ENCODE data around the gene LAMB4. TPM values are rescaled to one million over a fixed set of nuclear protein-coding genes. Genes with fewer than 3 reads are reported as not detected.

Gene LAMB4
- total and polyA plus RNA-seq, 7 experiments from 2014 or later: 0.17 TPM; not detected in 6

GRCh38 chr7:108127461-108127860, 2.7 kb downstream of the LAMB4 start:
- intact Hi-C loops (cut with micrococcal nuclease): no loop called here
- no peaks in the 10 kb centered on the region for H3K9me3 ChIP-seq (ENCODE audit: control insufficient read depth in 2 of 3, low read length in 3 of 3)

GRCh38 chr7:108124820-108125219, 5.3 kb downstream of the LAMB4 start:
- CTCF ChIA-PET: no interaction called here
- no peak for DNase-seq
- Histone ChIP-seq H3K27me3 (ENCODE audit: control insufficient read depth in 2 of 2, insufficient read depth in 2 of 2, low read length in 2 of 2) (no peaks in the 10 kb centered on the region), H3K4me3 (ENCODE audit: low read length) (no peak overlapping the region), H3K36me3 (ENCODE audit: control insufficient read depth in 2 of 3, insufficient read depth in 3 of 3, low read length in 3 of 3) (no peaks in the 10 kb centered on the region), H3K27ac (ENCODE audit: low read depth, low read length) (no peak overlapping the region), H3K9me3 (ENCODE audit: control insufficient read depth in 2 of 3, low read length in 3 of 3) (no peaks in the 10 kb centered on the region), H3K4me1 (ENCODE audit: control insufficient read depth in 2 of 2, insufficient read depth in 2 of 2, low read length in 2 of 2) (no peaks in the 10 kb centered on the region)
- Mint-ChIP-seq H3K36me3 (no peaks in the 10 kb centered on the region), H3K9me3 (no peaks in the 10 kb centered on the region), H3K27ac (no peak overlapping the region), H3K4me1 (no peaks in the 10 kb centered on the region), H3K4me3 (no peak overlapping the region), H3K27me3 (peaks cover 0 to 8% (median 0%) of the 10 kb centered on the region in 5 donors)
- POLR2A ChIA-PET: no interaction called here
- intact Hi-C loops (cut with micrococcal nuclease): no loop called here
- no peak for ATAC-seq

More at GRCh38 chr7:108127461-108127860, 2.7 kb downstream of the LAMB4 start:
- Mint-ChIP-seq H3K27me3 (peaks cover 0 to 23% (median 0%) of the 10 kb centered on the region in 5 donors), H3K9me3 (no peaks in the 10 kb centered on the region), H3K27ac (no peak overlapping the region), H3K4me3 (no peak overlapping the region), H3K4me1 (no peaks in the 10 kb centered on the region), H3K36me3 (no peaks in the 10 kb centered on the region)
- no peak overlapping the region for H3K4me3 ChIP-seq (ENCODE audit: low read length)
- no peak for ATAC-seq
- no peaks in the 10 kb centered on the region for H3K27me3 ChIP-seq (ENCODE audit: control insufficient read depth in 2 of 2, insufficient read depth in 2 of 2, low read length in 2 of 2)
- no peaks in the 10 kb centered on the region for H3K36me3 ChIP-seq (ENCODE audit: control insufficient read depth in 2 of 3, insufficient read depth in 3 of 3, low read length in 3 of 3)
- no peaks in the 10 kb centered on the region for H3K4me1 ChIP-seq (ENCODE audit: control insufficient read depth in 2 of 2, insufficient read depth in 2 of 2, low read length in 2 of 2)
- ChIA-PET CTCF (no interaction called here), POLR2A (no interaction called here)
- H3K27ac ChIP-seq (ENCODE audit: low read depth, low read length): no peak overlapping the region
- DNase-seq: no peak

GRCh38 chr7:108122181-108122580, 8.0 kb downstream of the LAMB4 start:
- CTCF ChIA-PET: no interaction called here
- DNase-seq: no peak
- peaks cover 0 to 7% (median 0%) of the 10 kb centered on the region in 5 donors for H3K27me3 Mint-ChIP-seq
- POLR2A ChIA-PET: no interaction called here
- no peaks in the 10 kb centered on the region for H3K4me1 Mint-ChIP-seq
- no peak for ATAC-seq
- intact Hi-C loops (cut with micrococcal nuclease): no loop called here
- Histone ChIP-seq H3K4me3 (ENCODE audit: low read length) (no peak overlapping the region), H3K27ac (ENCODE audit: low read depth, low read length) (no peak overlapping the region), H3K9me3 (ENCODE audit: control insufficient read depth in 2 of 3, low read length in 3 of 3) (no peaks in the 10 kb centered on the region), H3K4me1 (ENCODE audit: control insufficient read depth in 2 of 2, insufficient read depth in 2 of 2, low read length in 2 of 2) (no peaks in the 10 kb centered on the region), H3K27me3 (ENCODE audit: control insufficient read depth in 2 of 2, insufficient read depth in 2 of 2, low read length in 2 of 2) (no peaks in the 10 kb centered on the region), H3K36me3 (ENCODE audit: control insufficient read depth in 2 of 3, insufficient read depth in 3 of 3, low read length in 3 of 3) (no peaks in the 10 kb centered on the region)
- H3K9me3 Mint-ChIP-seq: no peaks in the 10 kb centered on the region
- no peaks in the 10 kb centered on the region for H3K36me3 Mint-ChIP-seq
- H3K4me3 Mint-ChIP-seq: no peak overlapping the region
- peak overlapping the region in 1 of 9 donors; percentile 12 for H3K27ac Mint-ChIP-seq

GRCh38 chr7:108120933-108121332, 9.2 kb downstream of the LAMB4 start:
- H3K27ac ChIP-seq (ENCODE audit: low read depth, low read length): no peak overlapping the region
- H3K4me3 ChIP-seq (ENCODE audit: low read length): no peak overlapping the region
- ATAC-seq (no peak), DNase-seq (no peak)
- no peaks in the 10 kb centered on the region for H3K27me3 ChIP-seq (ENCODE audit: control insufficient read depth in 2 of 2, insufficient read depth in 2 of 2, low read length in 2 of 2)
- no peak overlapping the region for H3K27ac Mint-ChIP-seq
- H3K36me3 ChIP-seq (ENCODE audit: control insufficient read depth in 2 of 3, insufficient read depth in 3 of 3, low read length in 3 of 3): no peaks in the 10 kb centered on the region
- H3K36me3 Mint-ChIP-seq: no peaks in the 10 kb centered on the region
- no peaks in the 10 kb centered on the region for H3K9me3 Mint-ChIP-seq
- ChIA-PET CTCF (no interaction called here), POLR2A (no interaction called here)
- no peak overlapping the region for H3K4me3 Mint-ChIP-seq
- H3K9me3 ChIP-seq (ENCODE audit: control insufficient read depth in 2 of 3, low read length in 3 of 3): no peaks in the 10 kb centered on the region
- intact Hi-C loops (cut with micrococcal nuclease): no loop called here
- H3K27me3 Mint-ChIP-seq: peaks cover 0 to 8% (median 0%) of the 10 kb centered on the region in 5 donors
- H3K4me1 ChIP-seq (ENCODE audit: control insufficient read depth in 2 of 2, insufficient read depth in 2 of 2, low read length in 2 of 2): no peaks in the 10 kb centered on the region
- no peaks in the 10 kb centered on the region for H3K4me1 Mint-ChIP-seq

- ChIA-PET POLR2A (no interaction called here), CTCF (no interaction called here)
- Mint-ChIP-seq H3K9me3 (no peaks in the 10 kb centered on the region), H3K4me1 (no peaks in the 10 kb centered on the region), H3K27me3 (peaks cover 0 to 8% (median 0%) of the 10 kb centered on the region in 5 donors), H3K4me3 (no peak overlapping the region), H3K27ac (no peak overlapping the region), H3K36me3 (no peaks in the 10 kb centered on the region)
- no peaks in the 10 kb centered on the region for H3K9me3 ChIP-seq (ENCODE audit: control insufficient read depth in 2 of 3, low read length in 3 of 3)
- no peaks in the 10 kb centered on the region for H3K27me3 ChIP-seq (ENCODE audit: control insufficient read depth in 2 of 2, insufficient read depth in 2 of 2, low read length in 2 of 2)
- ATAC-seq: no peak
- H3K27ac ChIP-seq (ENCODE audit: low read depth, low read length): no peak overlapping the region
- no peaks in the 10 kb centered on the region for H3K36me3 ChIP-seq (ENCODE audit: control insufficient read depth in 2 of 3, insufficient read depth in 3 of 3, low read length in 3 of 3)
- no peaks in the 10 kb centered on the region for H3K4me1 ChIP-seq (ENCODE audit: control insufficient read depth in 2 of 2, insufficient read depth in 2 of 2, low read length in 2 of 2)
- no peak overlapping the region for H3K4me3 ChIP-seq (ENCODE audit: low read length)
- intact Hi-C loops (cut with micrococcal nuclease): no loop called here
- DNase-seq: no peak
These were observed 10.0 kb downstream of the LAMB4 start for GRCh38 chr7:108120196-108120595.

- H3K4me1 ChIP-seq (ENCODE audit: control insufficient read depth in 2 of 2, insufficient read depth in 2 of 2, low read length in 2 of 2): no peaks in the 10 kb centered on the region
- Mint-ChIP-seq H3K27me3 (peaks cover 0 to 6% (median 0%) of the 10 kb centered on the region in 5 donors), H3K4me3 (no peak overlapping the region), H3K9me3 (no peaks in the 10 kb centered on the region), H3K4me1 (no peaks in the 10 kb centered on the region), H3K27ac (no peak overlapping the region), H3K36me3 (no peaks in the 10 kb centered on the region)
- H3K9me3 ChIP-seq (ENCODE audit: control insufficient read depth in 2 of 3, low read length in 3 of 3): no peaks in the 10 kb centered on the region
- DNase-seq (no peak), ATAC-seq (no peak)
- CTCF ChIA-PET: interaction anchor here (0.6 kb wide), 1 partner anchor 1410 kb away, joined by 4 read pairs; no protein-coding TSS in a partner anchor
- POLR2A ChIA-PET: no interaction called here
- H3K27me3 ChIP-seq (ENCODE audit: control insufficient read depth in 2 of 2, insufficient read depth in 2 of 2, low read length in 2 of 2): no peaks in the 10 kb centered on the region
- no peaks in the 10 kb centered on the region for H3K36me3 ChIP-seq (ENCODE audit: control insufficient read depth in 2 of 3, insufficient read depth in 3 of 3, low read length in 3 of 3)
- H3K4me3 ChIP-seq (ENCODE audit: low read length): no peak overlapping the region
- intact Hi-C loops (cut with micrococcal nuclease): no loop called here
- no peak overlapping the region for H3K27ac ChIP-seq (ENCODE audit: low read depth, low read length)
These were observed 11.2 kb downstream of the LAMB4 start for GRCh38 chr7:108118959-108119358.

GRCh38 chr7:108114117-108114841, 15.9 kb downstream of the LAMB4 start:
- peaks cover 0 to 5% (median 0%) of the 10 kb centered on the region in 5 donors for H3K27me3 Mint-ChIP-seq
- no peak overlapping the region for H3K27ac Mint-ChIP-seq
- no peaks in the 10 kb centered on the region for H3K9me3 Mint-ChIP-seq
- Histone ChIP-seq H3K9me3 (ENCODE audit: control insufficient read depth in 2 of 3, low read length in 3 of 3) (no peaks in the 10 kb centered on the region), H3K27me3 (ENCODE audit: control insufficient read depth in 2 of 2, insufficient read depth in 2 of 2, low read length in 2 of 2) (no peaks in the 10 kb centered on the region), H3K4me3 (ENCODE audit: low read length) (no peak overlapping the region), H3K4me1 (ENCODE audit: control insufficient read depth in 2 of 2, insufficient read depth in 2 of 2, low read length in 2 of 2) (no peaks in the 10 kb centered on the region), H3K27ac (ENCODE audit: low read depth, low read length) (no peak overlapping the region), H3K36me3 (ENCODE audit: control insufficient read depth in 2 of 3, insufficient read depth in 3 of 3, low read length in 3 of 3) (no peaks in the 10 kb centered on the region)
- intact Hi-C loops (cut with micrococcal nuclease): loop anchor here (1.0 kb wide), 1 partner anchor 32 kb away; no protein-coding TSS in a partner anchor
- H3K4me1 Mint-ChIP-seq: no peaks in the 10 kb centered on the region
- CTCF ChIA-PET: interaction anchor here (0.8 kb wide), 1 partner anchor 31 kb away, joined by 5 read pairs; no protein-coding TSS in a partner anchor
- no peaks in the 10 kb centered on the region for H3K36me3 Mint-ChIP-seq
- ATAC-seq (no peak), DNase-seq (peak in 1 of 9 donors; percentile 5)
- POLR2A ChIA-PET: no interaction called here
- H3K4me3 Mint-ChIP-seq: no peak overlapping the region
